Posterior vena cava (tissue), 2 donors: ENCODE data around the gene ANXA2R. TPM values are rescaled to one million over a fixed set of nuclear protein-coding genes. Genes with fewer than 3 reads are reported as not detected.

Experiments used
- total RNA-seq, 2 donors: library from RNA; stranded (reverse); fragmentation: NEBNext Ultra II Directional; extraction: Animal tissue kit (Norgen Biotek cat#: 25700); gene quantifications; one replicate each; pipeline ENCODE4 v1.2.1, GENCODE V29; 2021
- donor health status: DM: yes; HTN: yes; CAD: no.
- donor health status: DM: yes; HTN: yes; CAD: no.

The ANXA2R gene
- total RNA-seq, 2 donors from 2014 or later: 2.3 to 4.7 TPM

Other genes with a start within 250 kb of the ANXA2R start
- 100 to 1,000 TPM; 165 to 332 TPM for gene SELENOP, start 228.4 kb downstream of the ANXA2R start, total RNA-seq
- 10 to 100 TPM; 36.0 to 37.8 TPM for gene ZNF131, start 80.6 kb upstream of the ANXA2R start, total RNA-seq
- under 1 TPM; 0.67 to 0.83 TPM for gene NIM1K, start 151.9 kb upstream of the ANXA2R start, total RNA-seq